Measurements from ENCODE around the gene TENM3. TPM values are rescaled to one million over a fixed set of nuclear protein-coding genes. Genes with fewer than 3 reads are reported as not detected.

TENM3 gene
- total RNA-seq, 2 experiments from 2014 or later = not detected

GRCh38 chr4:182740256-182740655, 497.1 kb downstream of the TENM3 start:
- TF ChIP-seq CTCF (IDR thresholded peaks at IDR 0.05) = no peak
- intact Hi-C loops (cut with micrococcal nuclease) = no loop called here
- Mint-ChIP-seq H3K9me3 (no peaks in the 10 kb centered on the region), H3K27ac (no peak overlapping the region), H3K27me3 (peaks cover 3% of the 10 kb centered on the region), H3K4me3 (no peak overlapping the region), H3K4me1 (ENCODE audit: low read depth) (no peaks in the 10 kb centered on the region), H3K36me3 (ENCODE audit: low read depth) (no peaks in the 10 kb centered on the region)
- ATAC-seq (no peak), DNase-seq (no peak)
- ChIA-PET CTCF (no interaction called here), POLR2A (no interaction called here)

- CTCF ChIA-PET = no interaction called here
- Mint-ChIP-seq H3K27me3 (peaks cover 3% of the 10 kb centered on the region), H3K27ac (no peak overlapping the region), H3K9me3 (no peaks in the 10 kb centered on the region), H3K36me3 (ENCODE audit: low read depth) (no peaks in the 10 kb centered on the region), H3K4me1 (ENCODE audit: low read depth) (no peaks in the 10 kb centered on the region), H3K4me3 (no peak overlapping the region)
- ATAC-seq (no peak), DNase-seq (no peak)
- intact Hi-C loops (cut with micrococcal nuclease) = no loop called here
- POLR2A ChIA-PET = no interaction called here
- TF ChIP-seq CTCF (IDR thresholded peaks at IDR 0.05) = no peak
Observed at GRCh38 chr4:182741054-182741453, 497.9 kb downstream of the TENM3 start.

DNA sequence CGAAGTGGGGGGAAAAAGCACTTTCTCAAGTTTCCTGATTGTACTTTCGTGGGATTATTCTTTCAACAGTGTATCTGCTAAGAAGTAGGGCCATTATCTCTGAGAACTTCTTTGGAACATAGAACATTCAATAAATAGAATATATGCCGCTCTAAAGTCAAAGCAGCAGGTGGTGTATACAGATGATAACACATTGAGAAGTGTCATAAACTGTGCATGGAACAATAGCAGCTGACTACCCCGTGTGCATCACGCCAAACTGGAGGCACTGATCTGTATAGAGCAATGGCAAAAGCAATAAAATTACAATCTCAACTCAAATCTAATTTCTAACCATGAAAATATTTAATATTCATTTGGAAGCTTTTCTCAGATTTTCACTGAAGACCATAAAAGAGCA, 498.7 kb downstream of the TENM3 start:
- intact Hi-C loops (cut with micrococcal nuclease) = no loop called here
- H3K27me3 Mint-ChIP-seq = peaks cover 2% of the 10 kb centered on the region
- no peak overlapping the region for H3K27ac Mint-ChIP-seq
- no peaks in the 10 kb centered on the region for H3K36me3 Mint-ChIP-seq (ENCODE audit: low read depth)
- CTCF ChIA-PET = no interaction called here
- no peaks in the 10 kb centered on the region for H3K4me1 Mint-ChIP-seq (ENCODE audit: low read depth)
- no peak for TF ChIP-seq CTCF (IDR thresholded peaks at IDR 0.05)
- DNase-seq (no peak), ATAC-seq (no peak)
- POLR2A ChIA-PET = no interaction called here
- H3K4me3 Mint-ChIP-seq = no peak overlapping the region
- no peaks in the 10 kb centered on the region for H3K9me3 Mint-ChIP-seq

GRCh38 chr4:182743815-182744214, 500.6 kb downstream of the TENM3 start:
- no peak for TF ChIP-seq CTCF (IDR thresholded peaks at IDR 0.05)
- ATAC-seq = no peak
- no peaks in the 10 kb centered on the region for H3K36me3 Mint-ChIP-seq (ENCODE audit: low read depth)
- DNase-seq = no peak
- no peaks in the 10 kb centered on the region for H3K9me3 Mint-ChIP-seq
- H3K27me3 Mint-ChIP-seq = peaks cover 2% of the 10 kb centered on the region
- ChIA-PET POLR2A (no interaction called here), CTCF (no interaction called here)
- intact Hi-C loops (cut with micrococcal nuclease) = no loop called here
- no peak overlapping the region for H3K4me3 Mint-ChIP-seq
- H3K27ac Mint-ChIP-seq = no peak overlapping the region
- H3K4me1 Mint-ChIP-seq (ENCODE audit: low read depth) = no peaks in the 10 kb centered on the region

- Mint-ChIP-seq H3K36me3 (ENCODE audit: low read depth) (no peaks in the 10 kb centered on the region), H3K27me3 (peaks cover 2% of the 10 kb centered on the region), H3K9me3 (no peaks in the 10 kb centered on the region), H3K4me3 (no peak overlapping the region), H3K27ac (no peak overlapping the region), H3K4me1 (ENCODE audit: low read depth) (no peaks in the 10 kb centered on the region)
- CTCF ChIA-PET = no interaction called here
- ATAC-seq (no peak), DNase-seq (no peak)
- POLR2A ChIA-PET = no interaction called here
- TF ChIP-seq CTCF (IDR thresholded peaks at IDR 0.05) = no peak
- intact Hi-C loops (cut with micrococcal nuclease) = no loop called here
Observed at GRCh38 chr4:182745237-182745636, 502.0 kb downstream of the TENM3 start.

Measured in activated CD8-positive, alpha-beta T cell treated with anti-CD3 and anti-CD28 coated beads for 36 hours (primary cell).